GM18505 (cell line): ENCODE data around the gene ADAMTSL1.

Experiments used
- ATAC-seq: cut with Tn5 transposase; IDR thresholded peaks from one replicate; pipeline ENCODE4 v1.9.1; 2021; ENCODE audit not compliant: unreplicated experiment
- POLR2A ChIP-seq: IDR thresholded peaks from 4 replicates; pipeline ENCODE4 v1.6.1; 2011; ENCODE audit warnings: borderline replicate concordance; ENCODE audit not compliant: insufficient read depth, insufficient read length; ENCODE audit errors: extremely low read depth

Gene ADAMTSL1

GRCh38 chr9:18791074-18791473, 317.1 kb downstream of the ADAMTSL1 start:
- no peak for ATAC-seq

GRCh38 chr9:18793122-18793521, 319.2 kb downstream of the ADAMTSL1 start:
- ATAC-seq, result no peak
- TF ChIP-seq POLR2A, result no peak

More at GRCh38 chr9:18791074-18791473, 317.1 kb downstream of the ADAMTSL1 start:
- no peak for TF ChIP-seq POLR2A

GRCh38 chr9:18795947-18796671, 322.2 kb downstream of the ADAMTSL1 start:
- no peak for TF ChIP-seq POLR2A
- no peak for ATAC-seq

GRCh38 chr9:18796696-18797270, 322.8 kb downstream of the ADAMTSL1 start:
- ATAC-seq, result no peak
- no peak for TF ChIP-seq POLR2A

GRCh38 chr9:18798106-18798505, 324.2 kb downstream of the ADAMTSL1 start:
- ATAC-seq, result no peak
- TF ChIP-seq POLR2A, result no peak

GRCh38 chr9:18798508-18799290, 324.7 kb downstream of the ADAMTSL1 start:
- no peak for TF ChIP-seq POLR2A

GRCh38 chr9:18799428-18799827, 325.5 kb downstream of the ADAMTSL1 start:
- no peak for ATAC-seq
- TF ChIP-seq POLR2A, result no peak

More at GRCh38 chr9:18798508-18799290, 324.7 kb downstream of the ADAMTSL1 start:
- ATAC-seq, result no peak

GRCh38 chr9:18800579-18800978, 326.6 kb downstream of the ADAMTSL1 start:
- ATAC-seq, result no peak
- no peak for TF ChIP-seq POLR2A

GRCh38 chr9:18805386-18805785, 331.4 kb downstream of the ADAMTSL1 start:
- no peak for TF ChIP-seq POLR2A
- ATAC-seq, result no peak

- no peak for TF ChIP-seq POLR2A
- no peak for ATAC-seq
These were observed 332.5 kb downstream of the ADAMTSL1 start for GRCh38 chr9:18806232-18807080.

- ATAC-seq, result no peak
- no peak for TF ChIP-seq POLR2A
These were observed 336.6 kb downstream of the ADAMTSL1 start for GRCh38 chr9:18810581-18810980.

- TF ChIP-seq POLR2A, result no peak
- no peak for ATAC-seq
These were observed 337.2 kb downstream of the ADAMTSL1 start for GRCh38 chr9:18811171-18811570.

- TF ChIP-seq POLR2A, result no peak
- ATAC-seq, result no peak
These were observed 345.5 kb downstream of the ADAMTSL1 start for GRCh38 chr9:18819418-18819817.

GRCh38 chr9:18820566-18821095, 346.7 kb downstream of the ADAMTSL1 start:
- no peak for TF ChIP-seq POLR2A
- no peak for ATAC-seq
